Motor neuron (in vitro differentiated cells): ENCODE measurements around the gene PPP1R10. TPM values are rescaled to one million over a fixed set of nuclear protein-coding genes. Genes with fewer than 3 reads are reported as not detected.

Experiments used
- ATAC-seq, 8 experiments: fragments of 200-7000 bp; cut with Tn5 transposase; replicated peaks in 6 of 8; 2 replicates each; pipeline ENCODE4 v1.8.0; 2021; ENCODE audit warnings: mild to moderate bottlenecking in 8 of 8, moderate library complexity in 8 of 8
- H3K27ac ChIP-seq, 2 donors: fragments of 250-450 bp; sonication (Bioruptor Pico); 2 replicates each; pipeline ENCODE4 v1.9.0; 2021; ENCODE audit warnings: antibody characterized with exemption in 2 of 2, mild to moderate bottlenecking in 2 of 2, moderate library complexity in 1 of 2
- H3K4me1 ChIP-seq, 2 donors: fragments of 250-450 bp; sonication (Bioruptor Pico); replicated peaks in 1 of 2; 2 replicates each; pipeline ENCODE4 v1.6.1; 2021; ENCODE audit warnings: antibody characterized with exemption in 2 of 2, mild to moderate bottlenecking in 2 of 2, moderate library complexity in 1 of 2
- H3K4me3 ChIP-seq, 5 donors: fragments of 250-450 bp; sonication (Bioruptor Pico); 2 replicates each; pipeline ENCODE4 v1.9.0; 2021; ENCODE audit warnings: antibody characterized with exemption in 5 of 5, mild to moderate bottlenecking in 5 of 5, moderate library complexity in 4 of 5
- WGBS, 10 experiments: fragments of 450-650 bp; shearing (Covaris generic); methylation state at CpG; one replicate each; pipeline ENCODE4 v1.0.0; 2022; 5-methylcytosine and 5-hydroxymethylcytosine counted together
- in situ Hi-C, 9 experiments: fragments of 400-800 bp; cut with MboI; loops; one replicate each; pipeline ENCODE4 v1.15.0; 2021; ENCODE audit warnings: low sequenced_read_pairs in 9 of 9, low pct_unique_long_range_greater_than_20kb in 2 of 9; ENCODE audit not compliant: unreplicated experiment in 9 of 9
- total RNA-seq, 8 experiments: library from RNA; unstranded; fragments of 300-600 nt; gene quantifications; 2 replicates each; pipeline versions ENCODE4 v1.2.3 to v1.2.4, GENCODE V29; 2022

Gene PPP1R10
- total RNA-seq, 8 experiments from 2014 or later = 21.2 to 126 (median 45.9) TPM

GRCh38 chr6:30615219-30615957 is 1.7 kb downstream of the PPP1R10 start:
- Histone ChIP-seq H3K27ac (peak overlapping the region; percentile 96 to 99), H3K4me1 (peaks cover 10 to 23% of the 10 kb centered on the region in 2 donors), H3K4me3 (peak overlapping the region; percentile 73 to 99 (median 86))
- 0 to 3% (median 0%) methylated on average over 2 to 10 of the region's 10 CpGs for WGBS, 10 experiments
- in situ Hi-C loops = no loop called here
- ATAC-seq = peak in 4 of 8 experiments; percentile 0 to 7 (median 2)

GRCh38 chr6:30614843-30615218 is 2.2 kb downstream of the PPP1R10 start:
- 0 to 4% (median 0%) methylated on average over 1 to 6 of the region's 6 CpGs; no CpG with 5 or more reads in 1 of the 10 experiments for WGBS, 10 experiments

GRCh38 chr6:30614044-30614842 is 2.8 kb downstream of the PPP1R10 start:
- H3K27ac ChIP-seq = peak overlapping the region; percentile 67 to 96
- 9 to 100% (median 63%) methylated on average over 1 to 8 of the region's 8 CpGs for WGBS, 10 experiments
- H3K4me3 ChIP-seq = peak overlapping the region; percentile 73 to 99 (median 86)
- in situ Hi-C loops = no loop called here
- ATAC-seq = no peak
- H3K4me1 ChIP-seq = peaks cover 10 to 23% of the 10 kb centered on the region in 2 donors

More at GRCh38 chr6:30614843-30615218, 2.2 kb downstream of the PPP1R10 start:
- peak overlapping the region; percentile 96 to 99 for H3K27ac ChIP-seq
- ATAC-seq = peak; percentile 27 to 63 (median 58)
- H3K4me3 ChIP-seq = peak overlapping the region; percentile 73 to 99 (median 86)
- in situ Hi-C loops = no loop called here
- H3K4me1 ChIP-seq = peaks cover 10 to 23% of the 10 kb centered on the region in 2 donors

GRCh38 chr6:30613251-30614043 is 3.6 kb downstream of the PPP1R10 start:
- no peak overlapping the region for H3K27ac ChIP-seq
- H3K4me3 ChIP-seq = peak overlapping the region in 2 of 5 donors; percentile 86 to 99
- in situ Hi-C loops = no loop called here
- no peak for ATAC-seq
- H3K4me1 ChIP-seq = peaks cover 10 to 19% of the 10 kb centered on the region in 2 donors

- WGBS, 10 experiments = 0 to 100% (median 82%) methylated on average over 1 to 6 of the region's 6 CpGs
- Histone ChIP-seq H3K27ac (no peak overlapping the region), H3K4me3 (no peak overlapping the region), H3K4me1 (peaks cover 10 to 17% of the 10 kb centered on the region in 2 donors)
- ATAC-seq = no peak
- in situ Hi-C loops = no loop called here
These were observed 4.3 kb downstream of the PPP1R10 start for GRCh38 chr6:30612687-30613248.

GRCh38 chr6:30612213-30612612 is 4.8 kb downstream of the PPP1R10 start:
- Histone ChIP-seq H3K27ac (no peak overlapping the region), H3K4me3 (no peak overlapping the region), H3K4me1 (peaks cover 10 to 17% of the 10 kb centered on the region in 2 donors)
- in situ Hi-C loops = no loop called here
- no peak for ATAC-seq
- WGBS, 10 experiments = 40 to 100% (median 90%) methylated on average over 1 of the region's 1 CpG; no CpG with 5 or more reads in 2 of the 10 experiments

- WGBS, 10 experiments = 45 to 100% (median 93%) methylated on average over 1 to 2 of the region's 2 CpGs
- H3K4me3 ChIP-seq = no peak overlapping the region
- in situ Hi-C loops = no loop called here
- no peak overlapping the region for H3K27ac ChIP-seq
- no peak for ATAC-seq
- H3K4me1 ChIP-seq = peaks cover 10 to 17% of the 10 kb centered on the region in 2 donors
These were observed 5.2 kb downstream of the PPP1R10 start for GRCh38 chr6:30611856-30612194.

GRCh38 chr6:30611150-30611855 is 5.7 kb downstream of the PPP1R10 start:
- no peak for ATAC-seq
- no peak overlapping the region for H3K27ac ChIP-seq

GRCh38 chr6:30610065-30610464 is 7.0 kb downstream of the PPP1R10 start:
- H3K4me3 ChIP-seq = no peak overlapping the region
- ATAC-seq = no peak

More at GRCh38 chr6:30611150-30611855, 5.7 kb downstream of the PPP1R10 start:
- 50 to 98% (median 73%) methylated on average over 2 to 8 of the region's 9 CpGs; no CpG with 5 or more reads in 1 of the 10 experiments for WGBS, 10 experiments
- Histone ChIP-seq H3K4me1 (peaks cover 10 to 17% of the 10 kb centered on the region in 2 donors), H3K4me3 (no peak overlapping the region)
- in situ Hi-C loops = no loop called here

GRCh38 chr6:30603961-30604360 is 13.1 kb downstream of the PPP1R10 start:
- in situ Hi-C loops = no loop called here
- ATAC-seq = no peak
- H3K27ac ChIP-seq = no peak overlapping the region
- 80 to 100% (median 100%) methylated on average over 1 to 11 of the region's 13 CpGs; no CpG with 5 or more reads in 1 of the 10 experiments for WGBS, 10 experiments
- no peak overlapping the region for H3K4me3 ChIP-seq
- no peaks in the 10 kb centered on the region for H3K4me1 ChIP-seq

More at GRCh38 chr6:30610065-30610464, 7.0 kb downstream of the PPP1R10 start:
- peaks cover 10 to 17% of the 10 kb centered on the region in 2 donors for H3K4me1 ChIP-seq
- no peak overlapping the region for H3K27ac ChIP-seq
- in situ Hi-C loops = no loop called here
- WGBS, 10 experiments = 58 to 100% (median 90%) methylated on average over 1 to 4 of the region's 4 CpGs

- in situ Hi-C loops = no loop called here
- H3K27ac ChIP-seq = no peak overlapping the region
- H3K4me1 ChIP-seq = no peaks in the 10 kb centered on the region
- peak in 5 of 8 experiments; percentile 19 to 45 (median 34) for ATAC-seq
- H3K4me3 ChIP-seq = no peak overlapping the region
- 80 to 95% (median 94%) methylated on average over 1 to 15 of the region's 39 CpGs; no CpG with 5 or more reads in 6 of the 10 experiments for WGBS, 10 experiments
These were observed 15.0 kb downstream of the PPP1R10 start for GRCh38 chr6:30601815-30602641.
